NOMO-1 (cell line): Measurements from ENCODE around the gene LTB4R.

Experiments
- DNase-seq, 2 experiments: peaks; one replicate each; lab custom pipeline; 2025; ENCODE audit not compliant: unreplicated experiment in 2 of 2; lab: John Stamatoyannopoulos, UW

LTB4R gene

DNA sequence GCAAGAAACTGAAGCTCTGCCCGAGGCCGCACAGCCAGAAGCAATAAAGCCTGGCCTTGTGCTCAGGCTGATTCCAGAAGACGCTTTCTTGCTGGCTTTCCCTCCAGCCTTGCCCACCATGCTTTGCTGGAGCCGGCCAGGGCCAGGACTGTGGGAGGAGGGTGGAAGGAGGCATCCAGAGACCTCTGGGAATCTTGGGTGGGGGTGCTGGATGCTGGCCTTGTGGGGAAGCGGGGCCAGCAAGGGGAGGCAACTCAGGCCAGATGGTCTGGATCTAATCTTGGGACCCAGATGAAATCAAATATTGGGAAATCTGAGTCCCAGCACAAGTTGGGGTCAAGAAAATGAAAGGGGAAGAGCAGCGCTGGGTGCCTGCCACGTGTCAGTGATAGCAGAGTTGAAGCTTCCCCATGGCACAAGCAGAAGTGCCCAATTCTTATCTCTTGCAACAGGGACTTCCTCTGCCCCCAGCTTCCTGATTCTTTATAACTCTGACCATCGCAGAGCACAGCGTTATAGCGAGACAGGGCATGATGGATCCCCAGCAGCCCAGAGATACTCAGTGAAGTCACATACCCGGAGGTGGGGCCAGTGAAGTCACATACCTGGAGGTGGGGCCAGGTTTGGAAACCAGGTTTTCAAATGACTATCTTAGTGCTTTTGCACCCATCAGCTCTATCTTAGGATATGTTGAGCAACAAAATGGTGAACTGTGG, 33.5 kb upstream of the LTB4R start:
- peak; percentile 82 to 86 for DNase-seq

DNA sequence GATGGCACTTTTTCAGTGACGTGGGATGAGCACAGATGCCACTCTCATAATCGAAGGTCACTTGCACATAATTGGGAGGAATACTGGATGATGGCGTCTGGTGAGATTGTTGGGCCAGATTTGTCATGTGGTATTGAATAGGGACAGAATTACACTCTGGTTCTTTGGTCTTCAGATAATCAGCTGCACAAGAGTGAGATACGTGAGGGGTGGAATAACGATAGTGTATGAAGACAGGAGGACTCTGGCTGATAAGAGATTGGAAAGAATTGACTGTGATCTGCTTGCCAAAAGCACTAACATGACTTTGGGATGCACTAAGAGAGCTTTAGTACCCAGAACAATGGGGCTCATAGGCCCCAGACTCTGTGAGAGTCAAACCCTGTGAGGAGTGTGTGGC, 32.9 kb upstream of the LTB4R start:
- DNase-seq: no peak

DNA sequence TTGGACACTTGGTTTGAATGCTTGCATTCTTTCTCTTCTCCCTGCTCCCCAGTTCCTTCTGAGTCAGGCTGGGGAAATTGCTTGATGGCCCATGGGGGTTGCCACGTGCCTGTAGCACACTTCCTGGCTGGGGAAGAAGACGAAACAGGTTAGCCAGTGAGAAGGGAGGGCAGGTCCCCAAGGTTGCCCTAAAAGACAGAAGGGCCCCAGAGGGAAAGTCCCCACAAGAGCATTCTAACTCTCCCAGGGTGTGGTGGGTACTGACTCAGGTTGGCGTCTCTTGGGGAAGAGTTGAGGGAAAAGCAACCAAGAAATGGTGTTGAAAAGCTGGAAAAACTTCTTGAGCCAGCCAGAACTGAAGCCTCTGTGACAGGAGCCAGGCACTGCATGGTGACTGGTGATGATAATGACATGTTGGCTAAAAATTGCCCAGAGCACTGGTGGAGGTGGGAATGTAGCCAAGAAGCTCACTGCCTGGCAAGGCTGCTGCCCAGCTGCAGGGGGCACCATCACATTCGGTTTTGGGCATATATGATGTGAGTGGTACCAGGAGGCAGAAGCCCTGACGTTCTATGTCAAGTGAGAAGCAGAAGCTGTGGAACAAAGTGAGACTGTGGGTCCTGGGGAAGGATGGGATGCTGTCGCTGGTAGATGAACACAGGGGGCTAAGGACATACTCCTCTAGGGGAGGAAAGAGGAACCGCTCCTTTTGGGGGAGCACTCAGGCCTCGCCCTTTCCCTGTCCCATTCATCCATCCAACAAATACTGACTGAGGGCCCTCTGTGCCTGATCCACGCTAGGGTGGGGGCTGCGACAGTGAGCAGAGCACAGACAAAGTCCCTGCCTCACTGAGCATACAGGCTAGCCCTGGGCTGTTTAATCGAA, 31.8 kb upstream of the LTB4R start:
- DNase-seq: peak; percentile 3 to 11

DNA sequence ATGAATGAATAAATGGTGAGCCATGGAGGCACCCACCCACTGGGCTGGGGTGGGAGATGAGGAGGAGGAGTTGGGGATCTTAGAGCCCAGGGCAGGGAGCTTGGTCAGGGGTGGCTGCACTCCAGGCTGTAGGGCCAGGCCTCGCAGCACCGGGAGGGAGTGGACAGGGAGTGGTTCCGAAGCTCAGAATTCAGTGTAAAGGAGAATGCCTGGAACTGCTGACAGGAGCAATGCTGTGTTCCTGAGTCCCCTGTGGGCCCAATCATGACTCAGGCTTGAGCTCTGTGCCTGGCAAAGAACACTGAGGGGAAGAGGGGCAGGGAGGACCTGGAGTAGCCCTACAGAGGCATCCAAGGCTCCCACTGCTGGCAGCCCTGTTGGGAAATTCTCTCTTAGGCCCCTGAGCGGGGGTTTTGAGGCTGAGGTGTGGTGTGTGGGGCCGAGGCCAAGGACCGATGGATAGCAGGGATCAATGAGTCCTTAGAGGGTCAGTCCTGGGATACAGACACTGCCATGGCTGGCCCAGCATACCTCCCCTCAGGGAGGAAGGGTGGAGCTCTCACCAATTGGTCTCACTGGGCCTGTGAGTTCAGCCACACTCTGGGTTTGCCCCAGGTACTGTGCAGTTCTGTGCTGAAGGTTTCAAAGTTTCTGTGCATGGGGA, 30.4 kb upstream of the LTB4R start:
- no peak for DNase-seq

DNA sequence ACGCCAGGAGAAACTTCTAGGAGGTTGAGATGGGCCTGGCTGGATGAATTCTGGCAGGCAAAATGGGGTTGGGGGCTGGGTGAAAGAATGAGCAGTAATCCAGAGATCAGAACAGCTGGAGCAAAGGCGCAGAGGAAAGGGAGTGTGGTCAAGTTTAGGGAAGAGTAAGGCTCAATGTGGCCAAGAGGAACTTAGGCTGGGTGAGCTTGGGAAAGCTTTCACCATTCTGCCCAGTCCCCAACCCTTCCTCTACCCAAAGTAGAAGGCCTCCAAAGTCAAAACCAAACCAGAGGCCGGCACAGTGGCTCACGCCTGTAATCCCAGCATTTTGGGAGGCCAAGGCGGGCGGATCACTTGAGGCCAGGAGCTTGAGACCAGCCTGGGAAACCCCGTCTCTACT, 29.7 kb upstream of the LTB4R start:
- DNase-seq: no peak

DNA sequence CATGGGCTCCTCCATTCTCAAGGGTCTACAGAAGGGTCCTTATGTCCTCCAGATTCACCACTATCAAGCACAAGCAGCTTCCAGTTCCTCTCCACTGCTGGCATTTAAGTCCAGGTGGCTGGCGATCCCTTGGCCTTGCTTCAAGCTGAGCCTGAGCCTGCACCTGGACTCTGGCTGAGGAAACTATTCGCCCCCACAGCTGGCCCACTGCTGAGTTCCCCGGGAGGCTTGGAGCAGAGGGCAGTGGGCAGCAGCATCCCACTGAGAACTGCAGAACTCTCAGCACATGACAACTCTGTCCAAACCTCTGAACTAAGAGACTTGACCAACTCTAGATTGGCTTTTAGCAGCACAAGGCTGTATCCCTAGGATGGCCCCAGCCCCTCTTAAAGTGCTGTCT, 28.6 kb upstream of the LTB4R start:
- DNase-seq: no peak

DNA sequence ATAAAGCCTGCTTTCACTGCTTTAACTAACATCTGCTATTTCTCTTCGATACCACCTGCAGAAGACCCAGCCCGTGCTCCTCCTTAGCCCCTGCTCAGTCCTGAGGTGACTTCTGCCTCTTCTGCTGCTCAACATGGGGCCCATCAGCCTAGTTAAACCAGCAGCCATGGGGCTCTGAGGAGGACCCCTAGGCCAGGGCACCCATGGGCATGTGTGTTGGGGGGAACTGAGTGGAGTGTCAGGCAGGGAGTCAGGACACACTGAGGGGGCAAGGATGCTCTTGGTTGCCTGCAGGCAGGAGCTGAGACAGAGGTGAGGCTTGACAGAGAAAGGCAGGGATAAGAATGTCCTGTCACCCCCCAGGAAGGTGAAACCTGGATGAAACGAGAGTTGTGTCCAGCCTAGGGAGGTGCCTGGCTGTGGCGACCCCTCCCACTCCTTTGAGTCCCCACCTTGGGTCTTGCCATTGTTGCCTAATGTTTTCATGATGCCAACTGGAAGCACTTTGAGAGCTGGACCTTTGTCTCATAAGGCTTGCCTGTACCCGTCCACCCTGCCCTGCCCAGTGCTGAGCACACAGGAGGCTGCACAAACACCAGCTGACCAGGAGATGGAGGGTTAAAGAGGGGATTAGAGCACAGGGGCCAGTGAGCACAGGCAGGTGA, 27.4 kb upstream of the LTB4R start:
- no peak for DNase-seq

DNA sequence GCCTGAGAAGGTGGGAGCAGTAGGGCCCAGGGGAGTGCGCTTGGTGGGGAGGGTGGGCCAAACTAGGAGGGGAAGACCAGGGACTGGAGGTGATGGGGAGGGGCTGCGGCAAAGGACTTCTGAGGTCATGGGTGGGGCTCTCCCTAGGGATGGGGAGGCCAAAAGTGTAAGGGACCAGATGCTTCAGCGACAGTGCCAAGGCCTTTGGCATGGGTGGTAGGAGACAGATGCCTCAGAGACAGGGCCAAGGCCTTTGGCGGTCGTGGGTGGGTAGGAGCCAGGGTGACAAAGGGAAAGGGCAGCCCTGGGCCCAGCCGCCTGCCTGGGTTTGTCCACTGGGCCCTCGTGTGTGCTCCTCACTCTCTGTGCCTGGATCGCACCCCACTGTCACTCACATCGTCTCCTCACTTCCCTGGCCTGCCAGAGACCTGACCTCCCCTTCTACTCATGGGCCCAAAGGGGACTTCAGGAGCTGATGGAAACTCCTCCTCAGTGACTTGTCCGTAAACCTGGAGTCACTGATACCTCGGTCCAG, 26.7 kb upstream of the LTB4R start:
- DNase-seq: no peak

DNA sequence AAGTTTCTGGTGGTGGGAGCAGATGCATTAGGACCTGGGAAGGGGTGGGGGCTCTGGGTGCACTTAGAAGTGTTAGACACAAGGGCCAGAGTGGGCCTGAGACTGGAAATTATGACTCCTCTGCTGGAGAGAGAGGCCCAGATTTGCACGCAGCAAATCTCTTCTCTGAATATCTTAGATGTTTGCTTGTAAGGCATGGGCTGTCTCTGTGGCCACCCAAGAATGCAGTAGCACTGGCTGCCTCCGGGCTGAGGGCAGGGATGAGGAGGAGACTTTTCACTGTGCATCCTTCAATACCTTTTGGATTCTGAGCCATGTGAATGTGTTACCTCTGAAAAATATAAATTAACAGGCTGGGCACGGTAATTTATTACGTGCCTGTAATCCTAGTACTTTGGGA, 26.0 kb upstream of the LTB4R start:
- DNase-seq: no peak

DNA sequence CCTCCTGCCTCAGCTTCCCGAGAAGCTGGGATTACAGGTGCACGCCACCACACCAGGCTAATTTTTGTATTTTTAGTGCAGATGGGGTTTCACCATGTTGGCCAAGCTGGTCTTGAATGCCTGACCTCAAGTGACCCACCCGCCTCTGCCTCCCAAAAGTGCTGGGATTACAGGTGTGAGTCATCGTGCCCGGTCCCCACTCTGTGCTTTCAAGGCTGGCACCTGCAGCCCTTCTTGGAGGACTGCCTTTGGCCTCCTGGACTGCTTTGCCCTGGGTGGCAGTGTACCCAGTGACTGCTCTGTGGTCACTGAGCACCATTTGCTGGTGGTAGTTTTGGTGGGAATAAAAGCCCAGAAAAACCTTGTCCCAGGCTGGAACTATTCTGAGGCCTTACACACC, 24.3 kb upstream of the LTB4R start:
- no peak for DNase-seq

DNA sequence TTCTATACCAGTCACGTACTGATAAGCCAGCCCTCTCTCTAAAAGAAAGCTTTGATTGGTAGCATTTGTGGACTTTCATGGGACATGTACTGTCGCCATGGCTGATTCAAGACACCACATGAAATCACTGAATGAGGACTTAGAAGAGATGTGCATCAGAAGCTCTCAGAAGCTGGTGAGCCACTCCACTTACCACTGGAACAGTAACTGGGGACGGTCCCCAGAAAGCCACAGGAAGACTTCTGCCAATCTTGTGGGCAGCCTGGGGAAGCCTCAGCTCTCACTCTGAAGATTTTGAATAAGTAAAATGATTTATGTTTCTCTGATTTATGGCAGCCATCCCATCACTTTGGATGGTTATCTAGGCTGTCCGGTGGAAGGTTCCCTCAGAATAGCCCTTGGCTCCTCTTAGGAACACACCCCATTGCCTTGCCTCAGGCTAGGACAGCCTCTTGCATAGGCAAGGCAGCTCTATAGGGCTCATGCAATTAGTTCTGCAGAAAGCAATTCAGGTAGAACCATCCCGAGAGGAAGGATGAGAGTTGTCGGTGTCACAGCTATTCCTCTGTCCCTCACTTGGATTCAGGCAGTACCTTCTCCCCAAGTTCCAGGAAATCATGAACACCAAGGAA, 21.5 kb upstream of the LTB4R start:
- DNase-seq: no peak

DNA sequence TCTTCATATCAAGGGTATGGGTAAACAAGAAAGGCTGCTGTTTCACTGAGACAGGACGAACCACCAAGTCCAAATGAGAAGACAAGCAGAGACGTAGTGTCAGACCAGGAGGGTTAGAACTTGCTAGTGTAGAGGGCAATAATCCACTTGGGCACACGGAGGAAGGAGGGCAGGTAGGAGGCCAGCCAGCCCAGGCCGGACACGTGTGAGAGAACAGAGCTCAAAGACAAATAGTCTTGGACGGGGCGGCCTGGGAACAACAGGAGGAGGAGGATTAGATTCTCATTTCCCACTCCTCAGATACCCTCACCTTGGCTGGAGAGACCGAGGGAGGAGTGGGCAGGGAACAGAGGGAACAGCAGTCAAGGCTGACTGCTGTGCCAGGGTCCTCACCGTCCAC, 20.6 kb upstream of the LTB4R start:
- no peak for DNase-seq

DNA sequence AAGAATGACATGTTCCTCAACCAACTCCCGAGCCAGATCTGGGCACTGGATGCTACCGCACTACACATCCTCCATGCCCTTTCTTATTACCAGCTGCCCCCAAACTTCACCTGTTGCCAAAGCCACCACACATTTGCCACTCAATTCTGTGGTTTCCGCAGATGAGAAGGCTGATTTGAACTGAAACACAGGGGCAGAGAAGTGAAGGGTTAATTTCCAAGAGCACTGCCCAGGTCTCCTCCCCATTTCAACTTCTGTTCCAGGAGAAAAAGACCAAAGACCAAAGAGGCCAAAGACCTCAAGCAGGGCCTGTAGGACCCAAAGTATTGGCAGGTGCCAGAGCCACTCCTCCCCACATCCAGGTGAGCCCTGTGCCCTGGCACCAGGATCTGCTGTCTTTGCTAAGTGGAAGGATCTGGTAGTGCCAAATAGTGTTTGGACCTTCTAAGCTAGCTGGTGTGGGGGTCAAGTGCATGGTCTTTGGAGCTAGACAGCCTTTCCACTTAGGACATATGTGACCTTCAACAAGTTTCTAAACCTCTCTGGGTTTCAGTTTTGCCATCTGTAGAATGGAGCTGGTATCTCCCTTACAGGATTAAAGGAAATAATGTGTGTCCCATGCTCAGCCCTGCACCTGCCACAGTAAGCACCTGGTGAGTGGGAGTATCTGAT, 19.7 kb upstream of the LTB4R start:
- DNase-seq: no peak

DNA sequence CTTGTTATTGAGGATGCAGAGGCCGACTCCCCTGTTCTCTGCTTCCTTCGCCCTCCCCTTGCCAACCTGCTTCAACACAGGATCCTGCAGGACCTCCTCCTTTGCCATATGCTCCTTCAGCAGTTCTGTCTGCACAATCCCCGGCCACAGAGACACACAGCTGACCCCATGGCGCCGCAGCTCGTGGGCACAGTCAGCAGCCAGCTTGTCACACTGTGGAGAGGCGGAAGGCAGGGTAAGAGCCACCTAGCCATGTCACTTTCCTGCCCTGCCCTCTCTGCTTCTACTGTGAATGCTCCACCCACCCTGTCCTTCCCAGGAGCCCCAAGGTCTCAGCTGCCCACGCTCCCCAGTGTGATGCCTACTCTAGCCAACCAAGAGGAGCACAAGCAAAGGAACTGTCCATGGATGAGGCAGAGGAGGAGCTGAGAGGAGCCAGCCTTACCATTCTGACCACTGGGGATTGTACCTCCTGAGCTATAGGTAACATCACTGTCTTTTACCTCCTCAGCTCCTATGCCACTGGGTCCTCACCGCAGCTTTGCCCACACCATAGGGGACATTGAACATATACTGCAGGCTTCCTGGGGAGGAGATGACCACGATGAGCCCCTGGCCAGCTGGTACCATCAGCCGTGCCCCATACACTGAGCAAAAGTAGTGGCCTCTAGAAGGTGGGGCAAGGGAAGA, 19.0 kb upstream of the LTB4R start:
- no peak for DNase-seq

DNA sequence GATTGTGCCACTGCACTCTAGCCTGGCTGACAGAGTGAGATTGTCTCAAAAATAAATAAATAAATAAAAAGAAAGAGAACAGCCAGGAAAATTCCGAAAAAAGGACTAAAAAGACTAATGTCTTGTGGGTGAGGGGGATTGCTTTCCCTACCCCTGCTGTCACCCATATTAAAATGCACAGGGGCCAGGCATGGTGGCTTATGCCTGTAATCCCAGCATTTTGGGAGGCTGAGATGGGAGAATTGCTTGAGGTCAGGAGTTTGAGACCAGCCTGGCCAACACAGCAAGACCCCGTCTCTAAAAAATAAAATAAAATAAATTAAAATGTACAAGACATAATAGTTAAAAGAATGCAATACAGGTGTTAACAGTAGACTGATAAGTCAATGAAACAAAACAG, 17.8 kb upstream of the LTB4R start:
- DNase-seq: no peak

DNA sequence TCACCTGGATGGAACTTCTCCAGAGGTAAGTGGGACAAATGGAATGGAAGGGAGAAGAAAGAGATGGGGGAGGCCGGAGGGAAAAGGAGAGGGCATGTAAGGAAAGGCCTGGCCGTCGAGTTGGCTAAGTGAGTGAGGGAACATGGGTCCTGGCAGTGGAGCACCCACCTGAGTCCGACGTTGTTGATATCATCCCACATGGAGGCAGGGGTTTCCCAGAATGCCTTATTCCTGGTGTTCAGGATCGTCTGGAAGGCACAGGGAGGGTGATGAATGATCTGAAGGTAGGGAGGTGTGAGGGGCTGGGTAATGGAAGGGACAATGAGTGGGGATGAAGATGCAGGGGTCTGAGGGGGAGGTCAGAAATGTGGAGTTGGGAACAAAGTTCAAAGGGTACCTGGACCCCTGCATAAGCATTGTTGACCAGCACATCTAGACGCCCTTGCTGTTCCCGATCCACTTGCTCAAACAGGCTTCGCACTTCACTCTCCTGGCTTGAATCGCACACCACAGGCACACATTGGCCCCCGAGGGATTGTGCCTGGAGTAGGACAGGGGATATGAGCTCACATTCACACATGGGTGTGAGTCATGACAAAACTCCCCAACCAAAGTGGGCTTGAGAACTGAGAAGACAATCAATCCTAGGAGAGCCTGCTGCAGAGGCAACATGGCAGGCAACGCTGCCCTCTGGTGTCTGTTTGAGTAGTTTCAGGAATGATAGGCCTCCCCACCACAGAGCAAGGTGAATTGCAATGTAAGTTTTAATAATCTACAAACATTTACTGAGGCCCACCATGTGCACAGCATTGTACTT, 14.8 kb upstream of the LTB4R start:
- peak; percentile 45 to 72 for DNase-seq

DNA sequence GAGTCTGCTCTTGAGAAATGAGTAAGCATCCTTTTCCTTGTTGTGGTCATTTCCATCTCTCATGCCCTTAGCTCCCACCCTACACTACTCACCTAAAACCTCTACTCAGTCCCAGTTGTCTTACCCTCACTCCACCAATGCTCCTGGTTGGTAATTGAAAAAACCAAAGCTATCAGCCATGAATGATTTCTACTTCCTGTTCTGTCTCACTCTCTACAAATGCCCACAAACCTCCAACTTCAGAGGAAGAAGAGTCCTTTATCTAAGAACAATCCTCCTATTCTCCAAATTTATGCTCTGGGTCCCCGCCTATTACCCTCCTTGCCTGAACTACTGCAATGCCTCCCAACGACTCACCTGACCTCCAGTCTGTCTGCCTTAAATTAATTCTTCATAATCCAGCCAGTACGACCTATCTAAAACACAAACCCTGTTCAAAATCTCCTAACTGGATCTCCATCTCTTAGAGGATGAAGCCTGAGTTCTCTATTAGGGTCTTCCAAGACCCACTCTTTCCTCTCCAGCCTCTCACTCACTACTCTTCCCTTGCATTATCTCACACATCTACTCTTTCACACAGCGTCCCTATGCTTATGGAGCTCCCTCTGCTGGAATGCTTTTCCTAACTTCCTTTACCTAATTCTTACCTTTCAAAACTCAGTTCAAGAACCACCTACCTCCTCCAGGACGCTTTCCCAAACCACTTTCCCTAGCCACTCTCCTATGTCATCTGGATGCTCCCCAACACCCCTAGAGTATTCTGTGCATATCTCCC, 13.9 kb upstream of the LTB4R start:
- peak in 1 of 2 experiments; percentile 13 for DNase-seq

DNA sequence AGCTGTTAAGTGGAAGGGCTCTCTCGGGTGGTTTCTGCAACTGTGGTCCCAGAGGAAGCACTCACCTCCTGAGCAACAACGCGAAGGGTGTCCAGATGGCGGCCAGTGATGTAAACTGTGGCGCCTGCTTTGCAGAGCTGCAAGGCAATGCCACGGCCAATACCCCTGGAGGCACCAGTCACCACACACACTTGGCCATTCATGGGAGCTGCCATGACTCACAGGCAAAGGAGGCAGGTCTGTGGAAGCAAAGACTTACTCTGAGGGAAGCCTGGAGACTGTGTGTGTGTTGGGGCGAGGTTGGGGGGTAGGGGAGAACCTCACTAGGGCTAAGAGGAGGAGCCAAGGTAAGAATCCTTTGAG, 12.4 kb upstream of the LTB4R start:
- DNase-seq: no peak
